SIG-M5 (cell line): ENCODE data around the gene SLC4A2.
"Not testable (repeated sequence)": the region's sequence is repeated elsewhere in the genome, so short reads cannot be mapped to it uniquely, and the experiment has no call there.

Experiments used
- DNase-seq: peaks from one replicate; lab custom pipeline; 2025; lab: John Stamatoyannopoulos, UW

The SLC4A2 gene, protein sequence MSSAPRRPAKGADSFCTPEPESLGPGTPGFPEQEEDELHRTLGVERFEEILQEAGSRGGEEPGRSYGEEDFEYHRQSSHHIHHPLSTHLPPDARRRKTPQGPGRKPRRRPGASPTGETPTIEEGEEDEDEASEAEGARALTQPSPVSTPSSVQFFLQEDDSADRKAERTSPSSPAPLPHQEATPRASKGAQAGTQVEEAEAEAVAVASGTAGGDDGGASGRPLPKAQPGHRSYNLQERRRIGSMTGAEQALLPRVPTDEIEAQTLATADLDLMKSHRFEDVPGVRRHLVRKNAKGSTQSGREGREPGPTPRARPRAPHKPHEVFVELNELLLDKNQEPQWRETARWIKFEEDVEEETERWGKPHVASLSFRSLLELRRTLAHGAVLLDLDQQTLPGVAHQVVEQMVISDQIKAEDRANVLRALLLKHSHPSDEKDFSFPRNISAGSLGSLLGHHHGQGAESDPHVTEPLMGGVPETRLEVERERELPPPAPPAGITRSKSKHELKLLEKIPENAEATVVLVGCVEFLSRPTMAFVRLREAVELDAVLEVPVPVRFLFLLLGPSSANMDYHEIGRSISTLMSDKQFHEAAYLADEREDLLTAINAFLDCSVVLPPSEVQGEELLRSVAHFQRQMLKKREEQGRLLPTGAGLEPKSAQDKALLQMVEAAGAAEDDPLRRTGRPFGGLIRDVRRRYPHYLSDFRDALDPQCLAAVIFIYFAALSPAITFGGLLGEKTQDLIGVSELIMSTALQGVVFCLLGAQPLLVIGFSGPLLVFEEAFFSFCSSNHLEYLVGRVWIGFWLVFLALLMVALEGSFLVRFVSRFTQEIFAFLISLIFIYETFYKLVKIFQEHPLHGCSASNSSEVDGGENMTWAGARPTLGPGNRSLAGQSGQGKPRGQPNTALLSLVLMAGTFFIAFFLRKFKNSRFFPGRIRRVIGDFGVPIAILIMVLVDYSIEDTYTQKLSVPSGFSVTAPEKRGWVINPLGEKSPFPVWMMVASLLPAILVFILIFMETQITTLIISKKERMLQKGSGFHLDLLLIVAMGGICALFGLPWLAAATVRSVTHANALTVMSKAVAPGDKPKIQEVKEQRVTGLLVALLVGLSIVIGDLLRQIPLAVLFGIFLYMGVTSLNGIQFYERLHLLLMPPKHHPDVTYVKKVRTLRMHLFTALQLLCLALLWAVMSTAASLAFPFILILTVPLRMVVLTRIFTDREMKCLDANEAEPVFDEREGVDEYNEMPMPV

DNA sequence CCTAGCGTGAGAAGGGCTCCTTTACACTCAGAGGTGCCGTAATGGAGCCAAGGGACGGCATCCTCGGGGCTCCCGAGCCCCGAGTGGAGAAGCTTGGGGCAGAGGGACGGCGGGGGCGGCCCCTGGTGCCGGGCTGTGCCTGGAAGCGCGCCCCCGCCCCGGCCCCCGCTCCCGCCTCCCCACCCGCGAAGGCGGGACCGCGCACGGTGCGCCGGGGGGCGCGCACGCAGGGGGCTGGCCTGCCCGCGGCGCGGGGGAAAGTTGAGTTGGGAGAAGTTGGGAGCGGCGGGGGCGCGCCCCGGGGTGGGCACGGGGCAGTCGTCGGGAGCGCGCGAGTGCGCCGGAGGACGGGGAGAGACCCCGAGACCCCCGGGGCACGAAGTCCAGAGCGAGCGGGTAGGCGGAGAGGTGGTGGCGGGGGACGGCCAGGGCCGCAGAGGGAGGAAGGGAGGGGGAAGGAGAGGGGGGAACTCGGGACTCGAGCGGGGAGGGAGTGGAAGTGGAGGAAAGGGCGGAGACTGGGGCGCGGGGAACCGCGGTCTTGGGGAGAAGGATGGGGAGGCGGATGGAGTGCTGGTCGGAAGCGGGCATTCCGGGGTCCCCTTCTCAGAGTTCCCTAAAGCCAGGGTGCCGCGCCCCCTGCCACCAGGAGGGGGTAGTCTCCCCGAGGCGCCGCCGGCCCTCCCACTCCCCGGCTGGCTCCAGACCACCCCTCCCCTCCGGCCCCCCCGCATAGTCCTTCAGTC is at the start of gene SLC4A2:
Gene SLC4A2, plus strand, starts transcription at position 223 of the 746 bp plus-strand sequence. CDS start 2,399 bp downstream, outside the sequence.
- no peak for DNase-seq

DNA sequence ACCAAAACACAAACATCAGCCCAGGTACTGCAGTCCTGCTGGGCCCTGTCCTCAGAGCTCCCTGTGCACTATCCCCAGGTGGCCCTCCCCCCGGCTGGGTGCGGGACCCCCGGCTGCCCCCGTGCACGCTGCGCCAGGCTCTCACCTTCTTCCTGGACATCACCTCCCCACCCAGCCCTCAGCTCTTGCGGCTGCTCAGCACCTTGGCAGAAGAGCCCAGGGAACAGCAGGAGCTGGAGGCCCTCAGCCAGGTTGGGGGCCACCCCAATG is 49.4 kb upstream of the SLC4A2 start:
- DNase-seq = no peak

DNA sequence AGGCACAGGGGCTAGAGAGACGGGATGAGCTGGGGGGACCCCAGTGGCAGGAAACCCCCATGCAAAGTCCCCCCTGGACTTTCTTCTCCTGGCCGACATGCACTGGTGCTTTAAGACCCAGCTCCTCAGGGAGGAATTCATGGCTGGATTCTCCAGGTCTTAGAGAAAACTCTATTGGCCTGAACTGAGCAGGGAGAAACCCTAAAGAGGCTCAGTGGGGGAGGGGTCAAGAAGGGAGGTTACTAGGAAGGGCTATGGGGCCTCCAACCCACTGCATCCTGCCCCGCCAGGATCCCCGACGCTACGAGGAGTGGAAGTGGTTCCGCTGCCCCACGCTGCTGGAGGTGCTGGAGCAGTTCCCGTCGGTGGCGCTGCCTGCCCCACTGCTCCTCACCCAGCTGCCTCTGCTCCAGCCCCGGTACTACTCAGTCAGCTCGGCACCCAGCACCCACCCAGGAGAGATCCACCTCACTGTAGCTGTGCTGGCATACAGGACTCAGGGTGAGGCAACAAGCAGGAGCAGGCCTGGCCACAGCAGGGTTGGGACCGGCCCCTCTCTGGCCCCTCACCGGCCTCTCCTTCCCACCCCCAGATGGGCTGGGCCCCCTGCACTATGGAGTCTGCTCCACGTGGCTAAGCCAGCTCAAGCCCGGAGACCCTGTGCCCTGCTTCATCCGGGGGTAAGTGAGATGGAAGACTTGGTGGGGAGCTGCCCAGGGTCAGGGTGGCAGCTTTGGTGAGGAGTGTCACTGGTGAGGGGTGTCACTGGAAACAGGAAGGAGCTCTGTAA is 48.9 kb upstream of the SLC4A2 start:
- DNase-seq = no peak

DNA sequence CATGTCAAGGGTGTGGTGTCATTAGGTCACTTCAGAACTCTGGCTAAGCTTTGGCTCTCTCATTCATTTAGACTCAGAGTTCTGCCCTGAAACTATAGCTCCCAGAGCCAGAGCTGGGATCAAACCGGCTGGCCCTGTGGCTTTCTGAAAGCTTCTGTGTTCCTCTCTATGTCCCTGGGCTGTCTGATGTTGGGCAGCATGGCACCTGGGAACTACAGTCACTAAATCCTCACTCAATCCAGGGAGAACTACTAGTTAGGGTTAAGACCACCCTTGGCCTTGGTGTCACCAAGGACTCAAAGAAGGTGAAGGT is 48.3 kb upstream of the SLC4A2 start:
- DNase-seq = no peak

DNA sequence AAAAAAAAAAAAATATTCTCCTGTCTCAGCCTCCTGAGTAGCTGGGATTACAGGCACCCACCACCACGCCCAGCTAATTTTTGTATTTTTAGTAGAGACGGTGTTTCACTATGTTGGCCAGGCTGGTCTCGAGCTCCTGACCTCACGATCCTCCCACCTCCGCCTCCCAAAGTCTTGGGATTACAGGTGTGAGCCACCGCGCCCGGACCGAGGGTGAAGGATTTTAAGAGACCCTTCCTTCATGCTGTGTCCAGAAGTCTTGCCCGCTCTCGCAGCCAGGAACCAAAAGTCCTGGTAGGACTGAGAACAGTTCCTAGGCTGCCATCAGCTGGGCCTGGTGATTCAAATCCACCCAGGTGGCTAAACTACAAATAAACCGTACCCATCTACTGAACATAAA is 47.8 kb upstream of the SLC4A2 start:
- not testable (repeated sequence) for DNase-seq

DNA sequence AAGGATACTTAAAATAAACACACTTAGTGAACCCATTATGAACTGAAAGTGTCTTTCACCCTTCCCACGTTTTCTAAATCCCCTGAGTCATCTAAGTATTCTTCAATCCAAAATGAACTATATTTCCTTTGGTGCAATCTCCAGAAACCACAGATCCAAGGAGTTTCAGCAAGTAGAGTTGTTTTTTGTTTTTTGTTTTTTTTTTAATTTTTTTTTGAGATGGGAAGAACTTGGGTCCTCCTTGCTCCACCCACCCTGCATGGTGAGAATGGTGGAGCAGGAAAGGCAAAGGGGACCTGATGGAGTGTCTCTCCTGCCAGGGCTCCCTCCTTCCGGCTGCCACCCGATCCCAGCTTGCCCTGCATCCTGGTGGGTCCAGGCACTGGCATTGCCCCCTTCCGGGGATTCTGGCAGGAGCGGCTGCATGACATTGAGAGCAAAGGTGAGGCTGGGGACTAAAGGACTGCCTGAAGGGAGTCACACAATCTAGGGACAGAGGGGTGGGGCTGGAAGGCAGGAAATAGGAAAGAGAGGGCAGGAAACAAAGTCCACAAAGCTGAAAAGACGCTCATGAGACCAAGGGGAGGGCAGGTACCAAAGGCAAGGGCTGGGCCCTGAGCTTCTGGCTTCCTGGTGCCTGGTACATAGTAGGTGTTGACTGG is 47.2 kb upstream of the SLC4A2 start:
- no peak for DNase-seq

DNA sequence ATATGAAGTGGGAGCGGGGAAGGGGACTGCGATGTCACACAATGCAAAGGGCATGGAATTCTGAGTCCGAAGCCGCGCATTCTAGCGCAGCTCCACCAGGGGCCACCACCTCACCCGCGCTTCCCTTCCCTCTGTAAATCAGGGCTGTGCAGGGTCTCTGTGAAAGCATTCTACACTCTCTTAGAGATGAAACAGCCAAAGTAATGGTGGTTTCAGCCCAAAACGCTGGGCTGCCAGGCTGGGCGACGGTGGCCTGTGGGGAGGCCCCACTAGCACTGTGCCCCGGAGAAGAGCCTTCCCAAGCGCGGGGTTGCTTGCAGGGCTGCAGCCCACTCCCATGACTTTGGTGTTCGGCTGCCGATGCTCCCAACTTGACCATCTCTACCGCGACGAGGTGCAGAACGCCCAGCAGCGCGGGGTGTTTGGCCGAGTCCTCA is 46.5 kb upstream of the SLC4A2 start:
- DNase-seq = no peak

DNA sequence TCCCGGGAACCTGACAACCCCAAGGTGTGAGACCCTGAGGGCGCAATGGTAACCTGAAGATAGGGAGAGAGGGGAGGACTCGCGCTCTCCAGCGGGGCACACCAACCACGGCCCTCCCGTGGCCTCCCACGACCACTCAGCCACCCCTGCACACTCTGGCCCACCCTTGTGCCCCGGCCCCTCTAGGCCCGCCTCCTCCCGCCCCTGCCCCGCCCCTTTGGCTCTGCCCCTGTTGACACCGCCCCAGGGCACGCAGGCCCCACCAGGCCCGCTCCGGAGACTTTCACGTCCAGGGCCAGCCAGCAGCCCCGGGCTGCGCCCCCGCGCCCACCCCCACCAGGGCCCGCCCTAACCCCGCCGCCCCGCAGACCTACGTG is 46.0 kb upstream of the SLC4A2 start:
- no peak for DNase-seq

DNA sequence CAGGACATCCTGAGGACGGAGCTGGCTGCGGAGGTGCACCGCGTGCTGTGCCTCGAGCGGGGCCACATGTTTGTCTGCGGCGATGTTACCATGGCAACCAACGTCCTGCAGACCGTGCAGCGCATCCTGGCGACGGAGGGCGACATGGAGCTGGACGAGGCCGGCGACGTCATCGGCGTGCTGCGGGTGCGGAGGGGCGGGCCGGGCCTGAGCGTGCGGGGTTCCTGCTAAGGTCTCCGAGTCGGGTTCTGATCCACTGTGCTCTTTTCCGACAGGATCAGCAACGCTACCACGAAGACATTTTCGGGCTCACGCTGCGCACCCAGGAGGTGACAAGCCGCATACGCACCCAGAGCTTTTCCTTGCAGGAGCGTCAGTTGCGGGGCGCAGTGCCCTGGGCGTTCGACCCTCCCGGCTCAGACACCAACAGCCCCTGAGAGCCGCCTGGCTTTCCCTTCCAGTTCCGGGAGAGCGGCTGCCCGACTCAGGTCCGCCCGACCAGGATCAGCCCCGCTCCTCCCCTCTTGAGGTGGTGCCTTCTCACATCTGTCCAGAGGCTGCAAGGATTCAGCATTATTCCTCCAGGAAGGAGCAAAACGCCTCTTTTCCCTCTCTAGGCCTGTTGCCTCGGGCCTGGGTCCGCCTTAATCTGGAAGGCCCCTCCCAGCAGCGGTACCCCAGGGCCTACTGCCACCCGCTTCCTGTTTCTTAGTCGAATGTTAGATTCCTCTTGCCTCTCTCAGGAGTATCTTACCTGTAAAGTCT is 45.5 kb upstream of the SLC4A2 start:
- peak; percentile 19 for DNase-seq

DNA sequence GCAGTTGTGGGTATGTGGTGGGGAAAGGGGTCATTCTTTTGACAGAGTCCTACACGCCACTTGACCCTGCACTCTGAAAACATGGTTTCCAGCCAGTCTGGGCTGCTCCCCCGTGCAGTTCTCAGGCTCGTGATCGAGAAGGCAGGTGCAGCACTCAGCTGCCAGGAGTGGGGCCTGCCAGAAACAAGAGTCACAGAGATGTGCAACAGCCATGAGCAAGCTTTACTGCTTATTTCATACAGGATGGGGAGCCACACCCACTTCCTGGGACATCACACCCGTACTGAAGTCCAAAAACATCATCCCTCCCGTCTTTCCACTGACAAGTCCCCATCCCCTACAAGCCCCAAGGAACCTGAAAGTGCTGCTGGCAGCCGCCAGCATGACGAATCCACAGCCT is 44.4 kb upstream of the SLC4A2 start:
- no peak for DNase-seq

DNA sequence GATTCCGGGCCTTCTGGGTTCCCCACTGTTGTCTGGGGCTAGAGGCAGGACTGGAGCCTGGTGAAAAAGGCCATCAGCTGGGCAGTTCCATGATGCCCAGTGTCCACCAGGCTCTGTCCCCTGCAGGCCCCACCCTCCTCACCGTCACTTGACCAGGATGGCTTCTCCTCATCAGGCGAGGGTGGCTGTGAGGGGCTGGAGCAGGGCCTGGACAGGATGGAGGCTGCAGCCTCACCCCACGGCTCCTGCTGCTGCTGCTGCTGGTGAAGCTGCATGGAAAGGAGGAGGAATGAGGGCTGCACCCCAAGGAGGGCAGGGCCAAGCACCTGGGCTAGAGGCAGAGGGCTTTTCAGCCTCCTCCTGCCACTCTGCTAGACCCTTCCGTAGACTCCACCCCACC is 43.4 kb upstream of the SLC4A2 start:
- no peak for DNase-seq

DNA sequence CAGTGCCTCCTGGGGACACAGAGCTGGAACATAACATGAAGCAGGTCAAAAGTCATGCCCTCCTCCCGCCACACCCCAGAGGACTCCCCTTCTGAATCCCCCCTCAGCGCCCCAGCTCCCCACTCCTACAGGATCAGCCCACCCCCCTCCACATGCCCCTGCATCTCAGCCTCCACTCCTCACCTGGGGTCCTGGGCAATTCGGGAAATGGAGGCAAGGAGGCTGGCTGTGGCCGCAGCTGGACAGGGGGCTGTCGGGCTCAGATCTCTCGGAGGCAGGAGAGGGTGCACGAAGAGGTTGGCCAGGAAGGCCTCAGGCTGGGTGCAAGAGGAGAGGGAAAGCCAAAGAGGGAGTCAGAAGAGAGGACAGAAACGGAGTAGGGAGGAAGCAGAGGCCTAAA is 42.9 kb upstream of the SLC4A2 start:
- DNase-seq = no peak

DNA sequence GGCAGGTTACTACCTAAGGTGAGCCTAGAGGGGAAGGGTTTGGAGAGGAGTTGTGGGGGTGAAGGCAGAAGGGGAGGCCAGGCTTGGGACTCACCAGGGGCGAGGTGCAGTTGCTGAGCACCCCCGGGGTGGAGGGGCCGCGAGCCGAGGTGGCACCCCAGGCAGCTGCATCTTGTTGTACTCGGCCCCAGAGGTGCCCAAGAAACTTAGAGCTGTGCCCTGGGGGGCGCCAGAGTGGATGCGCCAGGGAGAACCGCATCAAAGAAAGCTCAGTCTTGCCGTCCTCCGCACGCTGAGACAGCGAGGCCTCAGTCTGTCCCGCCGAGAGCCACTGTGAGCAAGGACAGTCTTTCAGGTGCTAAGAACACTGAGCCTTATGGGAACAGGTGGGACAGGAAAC is 42.4 kb upstream of the SLC4A2 start:
- no peak for DNase-seq

DNA sequence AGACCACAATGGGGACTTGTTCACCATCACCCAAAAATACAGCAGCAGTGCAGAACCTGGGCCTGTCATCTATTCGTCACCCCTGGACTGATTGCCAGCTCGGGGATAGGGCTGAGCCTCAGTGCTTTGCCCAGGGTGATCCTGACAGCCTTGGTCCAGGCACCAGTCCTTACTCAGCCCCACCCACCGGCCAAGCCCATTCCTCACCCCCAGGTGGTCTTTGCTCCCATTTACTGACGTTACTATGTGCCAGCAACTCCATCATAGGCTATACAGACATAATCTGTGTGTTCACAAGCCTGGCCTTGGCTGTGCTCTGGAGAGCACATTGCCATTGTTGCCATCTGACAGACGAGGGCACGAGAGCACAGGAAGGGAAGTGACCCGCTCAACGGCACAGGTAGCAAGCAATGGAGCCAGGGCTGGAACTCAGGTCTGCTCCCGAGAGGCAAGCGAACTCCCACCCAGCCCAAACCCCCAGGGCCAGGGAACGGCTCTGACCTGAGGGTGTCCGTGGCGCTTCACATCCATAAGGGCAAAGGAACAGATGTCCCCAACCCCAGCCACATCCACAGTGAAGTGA is 41.9 kb upstream of the SLC4A2 start:
- DNase-seq = no peak

DNA sequence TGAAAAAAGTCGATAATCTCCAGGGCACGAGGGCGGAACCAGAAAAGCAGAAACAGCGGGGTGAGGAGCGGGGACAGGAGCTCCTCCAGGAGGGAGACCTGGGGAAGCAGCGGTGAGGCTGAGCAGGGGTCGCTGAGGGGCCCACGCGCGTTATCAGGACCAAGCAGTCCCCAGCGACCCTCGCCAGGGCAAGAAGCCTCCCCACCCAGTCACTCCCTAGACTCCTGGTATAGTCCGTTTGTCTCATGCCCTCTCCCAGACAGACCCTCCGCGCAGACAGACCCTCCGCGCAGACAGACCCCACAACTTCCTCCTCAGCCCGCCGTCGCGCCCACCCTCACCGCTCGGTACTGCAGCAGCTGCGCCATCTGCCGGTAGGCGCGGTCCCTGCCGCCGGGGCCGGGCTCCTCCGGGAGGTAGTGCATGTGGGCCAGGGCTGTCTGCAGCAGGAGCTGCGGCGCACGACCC is 41.4 kb upstream of the SLC4A2 start:
- DNase-seq = no peak

DNA sequence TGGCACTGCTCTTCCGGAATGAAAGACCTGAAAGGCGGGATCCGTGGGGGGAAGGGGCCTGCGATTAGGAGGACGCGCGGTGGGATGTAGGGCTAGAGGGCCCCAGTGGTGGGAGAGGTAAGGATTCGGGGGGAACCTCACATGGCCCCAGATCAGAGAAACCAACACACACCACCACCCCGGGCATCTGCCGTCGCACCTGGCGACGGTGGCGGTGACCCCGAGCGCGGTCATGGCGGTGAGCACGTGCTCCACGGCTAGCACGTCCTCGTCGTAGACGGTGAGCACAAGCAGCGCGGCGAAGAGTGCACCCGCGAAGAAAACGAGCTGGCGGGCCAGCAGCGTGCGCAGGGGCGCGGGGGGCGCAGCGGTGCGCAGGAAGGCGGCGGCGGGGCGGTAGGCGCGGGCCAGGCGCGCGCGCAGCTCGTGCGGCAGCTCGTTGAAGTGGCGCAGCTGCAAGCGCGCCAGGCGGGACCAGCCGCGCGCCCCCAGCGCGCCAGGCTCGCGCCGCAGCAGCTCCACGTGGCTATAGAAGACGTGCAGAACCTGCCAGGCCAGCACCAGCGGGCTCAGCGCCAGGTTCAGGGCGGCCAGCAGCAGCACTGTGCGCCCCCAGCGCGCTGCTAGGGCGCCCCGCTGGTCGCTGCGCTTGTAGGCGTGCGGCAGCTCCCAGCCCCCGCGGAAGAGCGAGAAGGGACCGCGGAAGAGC is 40.8 kb upstream of the SLC4A2 start:
- no peak for DNase-seq

DNA sequence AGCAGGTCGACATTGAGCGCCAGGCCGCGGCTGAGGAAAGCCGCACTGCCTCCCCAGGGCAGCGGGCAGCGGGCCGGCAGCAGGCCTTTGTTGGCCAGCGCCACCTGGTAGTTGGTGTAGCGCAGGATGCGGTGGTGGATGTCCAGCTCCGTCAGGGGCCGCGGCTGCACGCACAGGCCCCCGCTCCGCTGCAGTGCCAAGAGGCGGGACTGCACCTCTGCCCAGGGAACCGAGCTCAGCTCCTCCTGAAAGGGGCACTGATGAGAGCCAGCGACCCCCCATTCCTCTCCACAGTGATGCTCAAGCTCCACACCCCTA is 40.3 kb upstream of the SLC4A2 start:
- DNase-seq = no peak

DNA sequence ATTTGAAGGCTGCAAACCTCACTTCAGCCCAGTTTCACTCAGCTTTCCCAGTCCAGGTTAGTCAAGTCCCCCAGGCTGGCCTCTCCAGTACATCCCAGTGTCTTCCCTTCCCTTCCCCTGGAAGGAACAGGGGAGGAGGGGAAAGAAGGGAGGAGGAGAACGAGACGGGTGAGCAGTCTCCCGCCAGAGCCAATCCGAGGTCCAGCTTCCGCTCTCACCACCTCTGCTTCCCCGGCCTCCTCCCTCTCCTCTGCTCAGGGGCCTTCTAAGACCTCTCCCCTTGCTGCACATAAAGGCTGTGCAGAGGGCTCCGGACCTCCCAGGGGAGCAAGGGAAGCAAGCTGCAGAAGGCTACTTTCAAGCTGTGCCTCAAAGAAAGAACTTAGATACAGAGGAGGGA is 39.2 kb upstream of the SLC4A2 start:
- DNase-seq = no peak

DNA sequence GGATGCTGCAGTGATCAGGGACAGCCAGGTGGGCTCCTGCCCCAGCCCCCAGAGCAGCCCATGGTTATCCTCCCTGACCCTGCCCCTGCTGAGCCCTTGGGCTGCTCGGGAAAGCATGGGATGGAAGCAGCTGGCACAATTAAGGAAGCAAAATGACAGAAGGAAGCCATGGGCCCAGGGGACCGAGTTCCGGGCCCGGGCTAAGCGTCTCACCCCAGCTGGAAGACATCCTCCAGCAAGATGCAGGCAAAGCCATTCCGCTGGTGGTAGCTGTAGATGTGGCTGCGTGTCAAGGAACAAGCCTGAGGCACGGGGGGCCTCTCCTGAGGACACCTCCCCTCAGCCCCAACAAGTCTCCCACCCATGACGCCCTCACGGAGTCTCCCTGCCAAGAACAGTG is 36.2 kb upstream of the SLC4A2 start:
- no peak for DNase-seq
